H9 (cell line): ENCODE results near the gene SORCS2. TPM values are rescaled to one million over a fixed set of nuclear protein-coding genes. Genes with fewer than 3 reads are reported as not detected.
A peak's percentile ranks its signal among the peaks of the same experiment; 100 is the strongest.

Source experiments
- DNase-seq: peaks from one replicate; pipeline ENCODE4 v3.0.0-alpha.2; 2017
- H2AFZ ChIP-seq: one replicate; pipeline ENCODE4 v1.6.1; 2013; ENCODE audit warnings: mild to moderate bottlenecking, low read length, control low read depth, moderate library complexity
- H2AK5ac ChIP-seq: 2 replicates; pipeline ENCODE4 v1.6.1; 2013; ENCODE audit warnings: low read length, control low read depth, mixed read lengths; ENCODE audit not compliant: insufficient read length
- H2BK120ac ChIP-seq: one replicate; pipeline ENCODE4 v1.6.1; 2013; ENCODE audit warnings: low read depth, mild to moderate bottlenecking, low read length, control low read depth, inconsistent platforms; ENCODE audit not compliant: poor library complexity, severe bottlenecking
- H2BK12ac ChIP-seq: 2 replicates; pipeline ENCODE4 v1.6.1; 2013; ENCODE audit warnings: low read length, control low read depth, mixed read lengths, low read depth; ENCODE audit not compliant: insufficient read length
- H2BK15ac ChIP-seq: 2 replicates; pipeline ENCODE4 v1.6.1; 2013; ENCODE audit warnings: low read depth, low read length, control low read depth
- H2BK20ac ChIP-seq: one replicate; pipeline ENCODE4 v1.6.1; 2013; ENCODE audit warnings: low read depth, mild to moderate bottlenecking, low read length, control low read depth, inconsistent platforms; ENCODE audit not compliant: poor library complexity, severe bottlenecking
- H2BK5ac ChIP-seq: 2 replicates; pipeline ENCODE4 v1.6.1; 2013; ENCODE audit warnings: low read length, control low read depth, mixed read lengths; ENCODE audit not compliant: insufficient read length
- H3K14ac ChIP-seq: 2 replicates; pipeline ENCODE4 v1.6.1; 2013; ENCODE audit warnings: low read length, control low read depth; ENCODE audit not compliant: insufficient read depth
- H3K18ac ChIP-seq: 2 replicates; pipeline ENCODE4 v1.6.1; 2013; ENCODE audit warnings: low read depth, mild to moderate bottlenecking, mixed read lengths, low read length, control low read depth; ENCODE audit not compliant: insufficient read length
- H3K23ac ChIP-seq: 2 replicates; pipeline ENCODE4 v1.6.1; 2013; ENCODE audit warnings: low read length, control low read depth, mixed read lengths, low read depth; ENCODE audit not compliant: insufficient read length
- H3K23me2 ChIP-seq: 2 replicates; pipeline ENCODE4 v1.6.1; 2013; ENCODE audit warnings: low read depth, mild to moderate bottlenecking, mixed read lengths, low read length, control low read depth; ENCODE audit not compliant: insufficient read length, poor library complexity, severe bottlenecking
- H3K27ac ChIP-seq: 2 replicates; pipeline ENCODE4 v1.5.1; 2013; ENCODE audit warnings: low read length, control low read depth, mixed read lengths, low read depth; ENCODE audit not compliant: insufficient read length
- H3K27me3 ChIP-seq: 2 replicates; pipeline ENCODE4 v1.6.1; 2013; ENCODE audit warnings: low read length, control low read depth, inconsistent platforms; ENCODE audit not compliant: insufficient read depth
- H3K4ac ChIP-seq: 2 replicates; pipeline ENCODE4 v1.6.1; 2013; ENCODE audit warnings: low read depth, mild to moderate bottlenecking, control low read depth, inconsistent platforms, low read length, moderate library complexity
- H3K4me1 ChIP-seq: 2 replicates; pipeline ENCODE4 v1.6.1; 2013; ENCODE audit warnings: low read length, control low read depth, inconsistent platforms; ENCODE audit not compliant: insufficient read depth
- H3K4me2 ChIP-seq: 2 replicates; pipeline ENCODE4 v1.6.1; 2013; ENCODE audit warnings: low read length, control low read depth, mixed read lengths; ENCODE audit not compliant: insufficient read length, insufficient read depth
- H3K56ac ChIP-seq: 2 replicates; pipeline ENCODE4 v1.6.1; 2013; ENCODE audit warnings: low read depth, mild to moderate bottlenecking, mixed read lengths, low read length, control low read depth; ENCODE audit not compliant: insufficient read length
- H3K79me1 ChIP-seq: 2 replicates; pipeline ENCODE4 v1.6.1; 2013; ENCODE audit warnings: low read depth, mild to moderate bottlenecking, moderate library complexity, low read length, control low read depth, inconsistent platforms; ENCODE audit not compliant: insufficient read depth, poor library complexity, severe bottlenecking
- H3K79me2 ChIP-seq: 2 replicates; pipeline ENCODE4 v1.6.1; 2013; ENCODE audit warnings: low read length, control low read depth, inconsistent platforms; ENCODE audit not compliant: insufficient read depth
- H3K9ac ChIP-seq: 2 replicates; pipeline ENCODE4 v1.6.1; 2013; ENCODE audit warnings: low read length, control low read depth, mixed read lengths; ENCODE audit not compliant: insufficient read length; ENCODE audit errors: extremely low read depth
- H3K9me3 ChIP-seq: one replicate; pipeline ENCODE4 v1.6.1; 2013; ENCODE audit warnings: low read depth, low read length, inconsistent platforms; ENCODE audit not compliant: control insufficient read depth
- H3T11ph ChIP-seq: one replicate; pipeline ENCODE4 v1.6.1; 2013; ENCODE audit warnings: mild to moderate bottlenecking, low read length, control low read depth, inconsistent platforms
- H4K20me1 ChIP-seq: one replicate; pipeline ENCODE4 v1.6.1; 2013; ENCODE audit not compliant: control insufficient read depth, insufficient read length, insufficient read depth
- H4K5ac ChIP-seq: 2 replicates; pipeline ENCODE4 v1.6.1; 2013; ENCODE audit warnings: low read depth, mild to moderate bottlenecking, mixed read lengths, low read length, control low read depth; ENCODE audit not compliant: insufficient read length
- H4K8ac ChIP-seq: replicated peaks from 2 replicates; pipeline ENCODE4 v1.6.1; 2013; ENCODE audit warnings: low read length, control low read depth, mixed read lengths, low read depth; ENCODE audit not compliant: insufficient read length
- H4K91ac ChIP-seq: 2 replicates; pipeline ENCODE4 v1.6.1; 2013; ENCODE audit warnings: low read depth, mild to moderate bottlenecking, moderate library complexity, mixed read lengths, low read length, control low read depth; ENCODE audit not compliant: insufficient read length
- H3K27ac Mint-ChIP-seq, 3 experiments: 2 replicates in 2 of 3; 3 replicates in 1 of 3; pipeline ENCODE4 v1.8.0; 2020 to 2021; ENCODE audit warnings: mixed read lengths in 3 of 3, mild to moderate bottlenecking in 1 of 3, moderate library complexity in 1 of 3
- H3K27me3 Mint-ChIP-seq: 2 replicates; pipeline ENCODE4 v1.8.0; 2021; ENCODE audit warnings: low read depth, mild to moderate bottlenecking, moderate library complexity, mixed read lengths
- H3K36me3 Mint-ChIP-seq, 3 experiments: 2 replicates in 2 of 3; 3 replicates in 1 of 3; pipeline ENCODE4 v1.8.0; 2020 to 2021; ENCODE audit warnings: low read depth in 3 of 3, mixed read lengths in 3 of 3; ENCODE audit not compliant: insufficient read depth in 1 of 3
- H3K4me1 Mint-ChIP-seq, 2 experiments: 2 replicates each; pipeline ENCODE4 v1.8.0; 2020; ENCODE audit warnings: mixed read lengths in 2 of 2
- H3K4me3 Mint-ChIP-seq, 2 experiments: 2 replicates in 1 of 2; 3 replicates in 1 of 2; pipeline ENCODE4 v1.8.0; 2020 to 2021; ENCODE audit warnings: mild to moderate bottlenecking in 2 of 2, mixed read lengths in 2 of 2, moderate library complexity in 1 of 2
- H3K9me3 Mint-ChIP-seq, 2 experiments: 2 replicates in 1 of 2; 3 replicates in 1 of 2; pipeline ENCODE4 v1.8.0; 2020; ENCODE audit warnings: mild to moderate bottlenecking in 2 of 2, mixed read lengths in 2 of 2, moderate library complexity in 1 of 2
- WGBS: extraction: QIAGEN DNeasy Blood & Tissue Kit; methylation state at CpG from one replicate; pipeline ENCODE4 v1.1.7; 2013; ENCODE audit warnings: missing lambda C conversion rate, low lambda C conversion rate, mixed read lengths; ENCODE audit not compliant: insufficient read length; ENCODE audit errors: extremely low coverage; 5-methylcytosine and 5-hydroxymethylcytosine counted together
- total RNA-seq: library from RNA; stranded (reverse); gene quantifications from 2 replicates; pipeline ENCODE4 v1.2.1, GENCODE V29; 2021
- TF ChIP-seq, protein P1 (sequence below): fragments of 200-600 bp; sonication (generic); conservative IDR thresholded peaks from 3 replicates; pipeline ENCODE4 v1.8.0; 2021; ENCODE audit warnings: antibody characterized with exemption, mild to moderate bottlenecking

SORCS2 gene
- total RNA-seq, 1 experiment from 2014 or later = 0.57 TPM

DNA sequence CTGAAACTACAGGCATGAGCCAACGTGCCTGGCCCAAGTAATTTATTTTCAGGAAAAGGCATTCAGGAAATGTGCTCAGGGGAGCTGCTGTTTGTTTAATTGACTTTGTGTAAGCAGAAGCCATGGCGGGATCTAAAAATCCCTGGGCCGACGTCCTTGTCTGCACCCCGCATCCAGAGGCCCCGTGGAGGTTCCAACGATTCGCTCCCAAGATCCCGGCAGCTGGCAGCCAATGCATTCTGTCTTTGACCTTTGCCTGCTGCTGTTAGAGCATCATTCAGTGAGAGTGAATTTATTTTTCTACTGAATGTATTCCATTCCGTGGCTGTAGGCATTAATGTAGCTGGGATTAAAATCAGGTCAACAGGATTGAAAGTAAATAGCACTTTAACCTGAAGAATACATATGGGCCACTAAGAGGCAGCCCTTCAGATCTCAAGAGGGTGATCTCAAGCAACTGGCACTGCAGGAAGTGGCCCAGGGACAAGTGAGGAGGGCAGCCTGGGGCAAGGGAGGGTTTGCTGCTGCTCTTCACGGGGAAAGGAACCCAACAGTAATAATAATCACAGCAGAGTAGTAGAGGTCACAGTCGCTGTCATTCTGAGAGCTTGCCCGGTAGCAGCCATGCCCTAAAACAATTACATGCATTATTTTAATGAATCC, 167.2 kb downstream of the SORCS2 start:
- H4K5ac ChIP-seq = no peak overlapping the region
- no peaks in the 10 kb centered on the region for H3K27me3 ChIP-seq

More for the DNA sequence above, 167.2 kb downstream of the SORCS2 start:
- Histone ChIP-seq H3T11ph (no peak overlapping the region), H3K4me2 (no peak overlapping the region), H3K79me2 (no peaks in the 10 kb centered on the region), H4K8ac (no peak overlapping the region), H4K91ac (no peak overlapping the region), H3K4ac (no peak overlapping the region), H2BK20ac (no peak overlapping the region), H2BK12ac (no peak overlapping the region), H3K23me2 (no peaks in the 10 kb centered on the region), H3K23ac (no peak overlapping the region), H3K79me1 (no peaks in the 10 kb centered on the region), H3K27ac (no peak overlapping the region), H3K9me3 (no peaks in the 10 kb centered on the region), H2AFZ (no peak overlapping the region), H3K4me1 (no peaks in the 10 kb centered on the region), H2AK5ac (no peak overlapping the region), H3K9ac (no peak overlapping the region), H2BK15ac (no peak overlapping the region), H3K14ac (no peak overlapping the region), H2BK120ac (no peak overlapping the region), H3K56ac (no peak overlapping the region), H3K18ac (no peak overlapping the region), H4K20me1 (no peaks in the 10 kb centered on the region), H2BK5ac (no peak overlapping the region)
- Mint-ChIP-seq H3K4me1 (no peaks in the 10 kb centered on the region; a peak in 1 of 4 replicates), H3K36me3 (no peaks in the 10 kb centered on the region; a peak in 1 of 7 replicates), H3K9me3 (peaks cover 0 to 2% of the 10 kb centered on the region in 2 experiments; a peak in 2 of 5 replicates), H3K4me3 (no peak overlapping the region), H3K27ac (peak overlapping the region in 1 of 3 experiments; percentile 29; a peak in 1 of 7 replicates), H3K27me3 (peaks cover 1% of the 10 kb centered on the region; the same call in 1 of the 2 replicates)
- no peak for DNase-seq
- WGBS = no CpG with 5 or more reads among the region's 13 CpGs
- TF ChIP-seq, protein P1, sequence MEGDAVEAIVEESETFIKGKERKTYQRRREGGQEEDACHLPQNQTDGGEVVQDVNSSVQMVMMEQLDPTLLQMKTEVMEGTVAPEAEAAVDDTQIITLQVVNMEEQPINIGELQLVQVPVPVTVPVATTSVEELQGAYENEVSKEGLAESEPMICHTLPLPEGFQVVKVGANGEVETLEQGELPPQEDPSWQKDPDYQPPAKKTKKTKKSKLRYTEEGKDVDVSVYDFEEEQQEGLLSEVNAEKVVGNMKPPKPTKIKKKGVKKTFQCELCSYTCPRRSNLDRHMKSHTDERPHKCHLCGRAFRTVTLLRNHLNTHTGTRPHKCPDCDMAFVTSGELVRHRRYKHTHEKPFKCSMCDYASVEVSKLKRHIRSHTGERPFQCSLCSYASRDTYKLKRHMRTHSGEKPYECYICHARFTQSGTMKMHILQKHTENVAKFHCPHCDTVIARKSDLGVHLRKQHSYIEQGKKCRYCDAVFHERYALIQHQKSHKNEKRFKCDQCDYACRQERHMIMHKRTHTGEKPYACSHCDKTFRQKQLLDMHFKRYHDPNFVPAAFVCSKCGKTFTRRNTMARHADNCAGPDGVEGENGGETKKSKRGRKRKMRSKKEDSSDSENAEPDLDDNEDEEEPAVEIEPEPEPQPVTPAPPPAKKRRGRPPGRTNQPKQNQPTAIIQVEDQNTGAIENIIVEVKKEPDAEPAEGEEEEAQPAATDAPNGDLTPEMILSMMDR = no peak
